HepG2 (cell line): ENCODE data around the gene IGF2. TPM values are rescaled to one million over a fixed set of nuclear protein-coding genes. Genes with fewer than 3 reads are reported as not detected.

ENCODE experiments used
- ELK4 ChIP-seq: sonication (generic); formaldehyde crosslinking; IDR thresholded peaks from 2 replicates; pipeline ENCODE4 v1.9.0; 2021; ENCODE audit warnings: missing genetic modification reagents, borderline replicate concordance
- FOXM1 ChIP-seq: sonication (generic); formaldehyde crosslinking; IDR thresholded peaks from 2 replicates; pipeline ENCODE4 v1.5.0; 2020; ENCODE audit warnings: missing genetic modification reagents
- GTF2F1 ChIP-seq: fragments of 150-350 bp; IDR thresholded peaks from 2 replicates; pipeline ENCODE4 v1.6.1; 2014; ENCODE audit warnings: low read length
- HNRNPUL1 ChIP-seq: fragments of 200-400 bp; formaldehyde crosslinking; IDR thresholded peaks from 2 replicates; pipeline ENCODE4 v1.6.1; 2017; ENCODE audit warnings: low read depth, mild to moderate bottlenecking, low read length, moderate library complexity
- IKZF4 ChIP-seq: sonication (generic); formaldehyde crosslinking; IDR thresholded peaks from 2 replicates; pipeline ENCODE4 v1.5.1; 2020; ENCODE audit warnings: borderline replicate concordance, mild to moderate bottlenecking, low read depth, missing genetic modification reagents; ENCODE audit errors: not compliant biosample characterization
- NR2F6 ChIP-seq, 2 experiments: IDR thresholded peaks; 2 replicates each; pipeline ENCODE4 v1.6.1; 2016; ENCODE audit warnings: antibody characterized with exemption in 1 of 2, mild to moderate bottlenecking in 1 of 2
- SNAPC2 ChIP-seq: sonication (generic); formaldehyde crosslinking; IDR thresholded peaks from 2 replicates; pipeline ENCODE4 v1.8.1; 2022; ENCODE audit warnings: mild to moderate bottlenecking, missing genetic modification reagents
- TIGD3 ChIP-seq: sonication (generic); formaldehyde crosslinking; IDR thresholded peaks from 2 replicates; pipeline ENCODE4 v1.5.1; 2020; ENCODE audit warnings: mild to moderate bottlenecking, missing genetic modification reagents, borderline replicate concordance
- TRAFD1 ChIP-seq: sonication (generic); formaldehyde crosslinking; IDR thresholded peaks from 2 replicates; pipeline ENCODE4 v1.5.1; 2020; ENCODE audit warnings: missing genetic modification reagents, mild to moderate bottlenecking, borderline replicate concordance
- USF2 ChIP-seq, 2 experiments: sonication (generic) in 1 of 2; formaldehyde crosslinking in 1 of 2; IDR thresholded peaks; 2 replicates each; pipeline versions ENCODE4 v1.5.1 to v1.6.1; 2011 to 2020; ENCODE audit warnings: borderline replicate concordance in 1 of 2, low read depth in 1 of 2, low read length in 1 of 2, mild to moderate bottlenecking in 1 of 2, missing genetic modification reagents in 1 of 2, moderate library complexity in 1 of 2
- ZBTB3 ChIP-seq: sonication (generic); formaldehyde crosslinking; IDR thresholded peaks from 2 replicates; pipeline ENCODE4 v1.4.0; 2020; ENCODE audit warnings: low read depth, mild to moderate bottlenecking, moderate library complexity, missing genetic modification reagents, borderline replicate concordance
- ZBTB37 ChIP-seq: sonication (generic); formaldehyde crosslinking; IDR thresholded peaks from 2 replicates; pipeline ENCODE4 v1.4.0; 2020; ENCODE audit warnings: mild to moderate bottlenecking, missing genetic modification reagents
- ZBTB42 ChIP-seq: sonication (generic); formaldehyde crosslinking; IDR thresholded peaks from 2 replicates; pipeline ENCODE4 v1.5.0; 2020; ENCODE audit warnings: mild to moderate bottlenecking, missing genetic modification reagents
- ZC3H13 ChIP-seq: sonication (generic); formaldehyde crosslinking; IDR thresholded peaks from 2 replicates; pipeline ENCODE4 v1.8.1; 2023; ENCODE audit warnings: mild to moderate bottlenecking, missing genetic modification reagents, moderate library complexity
- ZFX ChIP-seq: sonication (generic); formaldehyde crosslinking; IDR thresholded peaks from 2 replicates; pipeline ENCODE4 v1.4.0; 2020; ENCODE audit warnings: mild to moderate bottlenecking, low read depth, missing genetic modification reagents, moderate library complexity
- ZNF251 ChIP-seq: sonication (generic); formaldehyde crosslinking; IDR thresholded peaks from 2 replicates; pipeline ENCODE4 v1.9.0; 2021; ENCODE audit warnings: mild to moderate bottlenecking, missing genetic modification reagents
- ZNF30 ChIP-seq: sonication (generic); formaldehyde crosslinking; IDR thresholded peaks from 2 replicates; pipeline ENCODE4 v1.5.0; 2020; ENCODE audit warnings: mild to moderate bottlenecking, missing genetic modification reagents
- ZNF317 ChIP-seq: sonication (generic); formaldehyde crosslinking; IDR thresholded peaks from 2 replicates; pipeline ENCODE4 v1.5.0; 2020; ENCODE audit warnings: mild to moderate bottlenecking, missing genetic modification reagents
- ZNF564 ChIP-seq: sonication (generic); formaldehyde crosslinking; IDR thresholded peaks from 2 replicates; pipeline ENCODE4 v1.8.1; 2023; ENCODE audit warnings: mild to moderate bottlenecking, missing genetic modification reagents
- polyA plus RNA-seq, 8 experiments: library from polyadenylated mRNA; depleted of rRNA in 3 of 8; stranded (reverse) in 7 of 8; unstranded in 1 of 8; fragments of >200 nt; fragmentation: Illumina TruSeq in 4 of 8; extraction: Trizol in 4 of 8; gene quantifications; 2 replicates each; pipeline versions ENCODE4 v1.2.1 to v1.2.3, GENCODE V29; 2011 to 2016; ENCODE audit warnings: low read depth in 4 of 8, missing spikeins in 1 of 8, mixed read lengths in 1 of 8; ENCODE audit not compliant: insufficient read depth in 1 of 8
- total RNA-seq, 5 experiments: library from RNA; depleted of rRNA; stranded (reverse); fragments of >200 nt; fragmentation: Illumina TruSeq; extraction: Trizol; gene quantifications; 2 replicates each; pipeline ENCODE4 v1.2.3, GENCODE V29; 2016; ENCODE audit warnings: low read depth in 1 of 5

IGF2 gene
- total and polyA plus RNA-seq, 2 of the 13 experiments (the other 11 are each of a cell fraction or from before 2014, with no cell fraction given), result 79.1 to 254 TPM

- TF ChIP-seq ZBTB3 (CRISPR knock-in tag), result 0 out of 2 replicates have a peak, but pooled peaks have one; percentile 53
- TF ChIP-seq GTF2F1, result no peak
- TF ChIP-seq ELK4 (CRISPR knock-in tag), result no peak
- TF ChIP-seq ZFX (CRISPR knock-in tag), result peak; percentile 28; the same call in 1 of the 2 replicates
- no peak for TF ChIP-seq ZNF30 (CRISPR knock-in tag)
- TF ChIP-seq IKZF4 (CRISPR knock-in tag), result no peak
- TF ChIP-seq ZBTB37 (CRISPR knock-in tag), result no peak
- no peak for TF ChIP-seq HNRNPUL1
- 0 out of 2 replicates have a peak, but pooled peaks have one; percentile 29 for TF ChIP-seq SNAPC2 (CRISPR knock-in tag)
- TF ChIP-seq USF2 (IDR thresholded peaks at IDR 0.05; ENCODE audit: low read depth, low read length), result no peak
- TF ChIP-seq USF2 (CRISPR knock-in tag; IDR thresholded peaks at IDR 0.05; ENCODE audit: borderline replicate concordance), result 0 out of 2 replicates have a peak, but pooled peaks have one; percentile 5
- TF ChIP-seq ZNF251 (CRISPR knock-in tag), result no peak
- no peak for TF ChIP-seq ZNF317
- TF ChIP-seq FOXM1 (CRISPR knock-in tag), result no peak
- peak; percentile 49; the same call in 1 of the 2 replicates for TF ChIP-seq TRAFD1 (CRISPR knock-in tag)
- no peak for TF ChIP-seq TIGD3 (CRISPR knock-in tag)
- peak; percentile 59; the same call in 1 of the 2 replicates for TF ChIP-seq ZC3H13
- no peak for TF ChIP-seq NR2F6 (IDR thresholded peaks at IDR 0.05)
- 0 out of 2 replicates have a peak, but pooled peaks have one; percentile 5 for TF ChIP-seq NR2F6 (CRISPR knock-in tag; IDR thresholded peaks at IDR 0.05)
- 0 out of 2 replicates have a peak, but pooled peaks have one; percentile 40 for TF ChIP-seq ZNF564 (CRISPR knock-in tag)
- no peak for TF ChIP-seq ZBTB42
Observed at GRCh38 chr11:2133241-2134021, 5.8 kb downstream of the IGF2 start (continued).
